GM10266 (cell line): ENCODE results near the gene TVP23C.

Experiments used
- DNase-seq: peaks from one replicate; pipeline ENCODE4 v3.0.0; 2012; ENCODE audit errors: extremely low spot score
- CTCF ChIP-seq: IDR thresholded peaks from 2 replicates; pipeline ENCODE4 v1.5.1; 2012; ENCODE audit warnings: mild to moderate bottlenecking, low read depth; ENCODE audit not compliant: control insufficient read depth, insufficient read depth; ENCODE audit errors: missing control alignments

The TVP23C gene

GRCh38 chr17:15503731-15504130 is 59.6 kb downstream of the TVP23C start:
- TF ChIP-seq CTCF, result no peak
- DNase-seq, result no peak

- peak; percentile 91 for TF ChIP-seq CTCF
- peak; percentile 86 for DNase-seq
Measured at GRCh38 chr17:15502369-15503112, 60.7 kb downstream of the TVP23C start.

- TF ChIP-seq CTCF, result no peak
- DNase-seq, result no peak
Measured at GRCh38 chr17:15501793-15502192, 61.5 kb downstream of the TVP23C start.

GRCh38 chr17:15501282-15501681 is 62.0 kb downstream of the TVP23C start:
- TF ChIP-seq CTCF, result no peak
- no peak for DNase-seq

- no peak for TF ChIP-seq CTCF
- DNase-seq, result no peak
Measured at GRCh38 chr17:15498107-15498506, 65.2 kb downstream of the TVP23C start.

- no peak for TF ChIP-seq CTCF
- DNase-seq, result no peak
Measured at GRCh38 chr17:15496735-15497670, 66.3 kb downstream of the TVP23C start.

GRCh38 chr17:15494821-15495220 is 68.5 kb downstream of the TVP23C start:
- no peak for DNase-seq

More at GRCh38 chr17:15494821-15495220, 68.5 kb downstream of the TVP23C start:
- TF ChIP-seq CTCF, result no peak
